ENCODE results near the gene GSX1.

DNA sequence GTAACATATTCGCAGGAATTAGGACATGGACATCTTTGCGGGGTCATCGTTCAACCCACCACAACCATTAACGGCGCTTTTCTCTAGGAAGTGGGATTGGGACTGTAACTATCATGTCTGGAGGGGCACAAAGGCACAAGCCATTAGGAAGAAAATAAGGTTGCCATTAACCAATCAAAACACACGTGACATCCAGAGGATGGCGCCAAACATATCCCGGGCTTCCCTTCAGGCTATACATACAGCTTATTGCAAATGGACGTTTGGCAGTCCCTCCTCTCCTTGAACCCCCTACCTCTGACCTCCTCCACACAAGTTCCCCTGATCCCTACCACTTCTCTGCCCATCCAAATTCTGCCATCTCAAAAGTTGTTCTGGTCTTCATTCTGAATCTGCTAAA, 26.6 kb upstream of the GSX1 start:
- no peak for TF ChIP-seq CTCF (IDR thresholded peaks at IDR 0.05)
- TF ChIP-seq POLR2A (IDR thresholded peaks at IDR 0.05): no peak

Measured in right lobe of liver (tissue), 4 donors.